DOHH2 (cell line): ENCODE results near the gene CNMD.

ENCODE experiments used
- H3F3A ChIP-seq: fragments of 200-600 bp; sonication (generic), shearing (Covaris generic); 2 replicates; pipeline ENCODE4 v1.6.0; 2016; ENCODE audit warnings: antibody characterized with exemption, mild to moderate bottlenecking; ENCODE audit not compliant: control insufficient read depth, insufficient read depth
- H3K27ac ChIP-seq: fragments of 200-600 bp; sonication (generic); 2 replicates; pipeline ENCODE4 v1.5.1; 2014; ENCODE audit warnings: low read depth, mild to moderate bottlenecking, low read length, moderate library complexity
- H3K27me3 ChIP-seq: fragments of 200-600 bp; sonication (generic); 2 replicates; pipeline ENCODE4 v1.6.1; 2014; ENCODE audit warnings: mild to moderate bottlenecking, low read length, mixed read lengths; ENCODE audit not compliant: control insufficient read depth
- H3K36me3 ChIP-seq: fragments of 200-600 bp; sonication (generic); 2 replicates; pipeline ENCODE4 v1.6.1; 2014; ENCODE audit warnings: mild to moderate bottlenecking, low read length, moderate library complexity, mixed read lengths; ENCODE audit not compliant: control insufficient read depth
- H3K4me1 ChIP-seq: fragments of 200-600 bp; sonication (generic); 2 replicates; pipeline ENCODE4 v1.6.1; 2014; ENCODE audit warnings: mild to moderate bottlenecking, low read length, mixed read lengths; ENCODE audit not compliant: control insufficient read depth
- H3K4me2 ChIP-seq: fragments of 200-600 bp; sonication (generic); 2 replicates; pipeline ENCODE4 v1.6.0; 2014; ENCODE audit warnings: mild to moderate bottlenecking, low read length, moderate library complexity
- H3K4me3 ChIP-seq: fragments of 200-600 bp; sonication (generic); 2 replicates; pipeline ENCODE4 v1.5.1; 2014; ENCODE audit warnings: mild to moderate bottlenecking, low read length, mixed read lengths
- H3K79me2 ChIP-seq: fragments of 200-600 bp; sonication (generic); 2 replicates; pipeline ENCODE4 v1.6.1; 2014; ENCODE audit warnings: mild to moderate bottlenecking, low read length, mixed read lengths; ENCODE audit not compliant: control insufficient read depth
- H3K9me2 ChIP-seq: fragments of 200-600 bp; sonication (generic); replicated peaks from 2 replicates; pipeline ENCODE4 v1.6.1; 2014; ENCODE audit warnings: mild to moderate bottlenecking, low read length, mixed read lengths; ENCODE audit not compliant: control insufficient read depth
- H3K9me3 ChIP-seq: fragments of 200-600 bp; sonication (generic); 2 replicates; pipeline ENCODE4 v1.6.1; 2014; ENCODE audit warnings: antibody characterized with exemption, low read length, mixed read lengths; ENCODE audit not compliant: control insufficient read depth, insufficient read depth
- H4K20me1 ChIP-seq: fragments of 200-600 bp; sonication (generic); 2 replicates; pipeline ENCODE4 v1.6.0; 2014; ENCODE audit warnings: low read depth, mild to moderate bottlenecking, antibody characterized with exemption, low read length, moderate library complexity; ENCODE audit not compliant: control insufficient read depth, insufficient read depth
- CTCF ChIP-seq: fragments of 200-600 bp; sonication (generic); IDR thresholded peaks from one replicate; pipeline ENCODE4 v1.5.1; 2014; ENCODE audit warnings: antibody characterized with exemption, mild to moderate bottlenecking, low read depth, low read length; ENCODE audit not compliant: poor library complexity, severe bottlenecking
- EZH2phosphoT487 ChIP-seq: fragments of 200-600 bp; sonication (generic); IDR thresholded peaks from 2 replicates; pipeline ENCODE4 v1.6.1; 2017; ENCODE audit warnings: borderline replicate concordance, mild to moderate bottlenecking, antibody characterized with exemption, low read length, moderate library complexity, mixed read lengths

The CNMD gene

GRCh38 chr13:52701728-52702465 lies 37.7 kb downstream of the CNMD start:
- Histone ChIP-seq H3K79me2 (no peaks in the 10 kb centered on the region), H3K4me2 (no peak overlapping the region), H3K9me3 (no peaks in the 10 kb centered on the region), H3K4me3 (no peak overlapping the region), H3K4me1 (peaks cover 4% of the 10 kb centered on the region; the same call in 1 of the 2 replicates), H3K36me3 (no peaks in the 10 kb centered on the region), H3K27me3 (no peaks in the 10 kb centered on the region), H3F3A (no peaks in the 10 kb centered on the region), H3K9me2 (no peaks in the 10 kb centered on the region), H3K27ac (no peak overlapping the region), H4K20me1 (no peaks in the 10 kb centered on the region)
- TF ChIP-seq EZH2phosphoT487 (no peak), CTCF (no peak)

GRCh38 chr13:52696566-52696965 lies 43.1 kb downstream of the CNMD start:
- Histone ChIP-seq H3K9me3 (no peaks in the 10 kb centered on the region), H4K20me1 (no peaks in the 10 kb centered on the region)

GRCh38 chr13:52695856-52696255 lies 43.8 kb downstream of the CNMD start:
- no peak overlapping the region for H3K4me3 ChIP-seq
- 0 out of 2 replicates have a peak, but pooled peaks cover 3% of the 10 kb centered on the region for H3F3A ChIP-seq
- H3K27ac ChIP-seq: no peak overlapping the region
- no peaks in the 10 kb centered on the region for H4K20me1 ChIP-seq
- no peak for TF ChIP-seq CTCF
- no peak for TF ChIP-seq EZH2phosphoT487
- no peak overlapping the region for H3K4me2 ChIP-seq
- H3K36me3 ChIP-seq: peaks cover 8% of the 10 kb centered on the region
- H3K79me2 ChIP-seq: no peaks in the 10 kb centered on the region
- no peaks in the 10 kb centered on the region for H3K4me1 ChIP-seq
- no peaks in the 10 kb centered on the region for H3K9me2 ChIP-seq
- H3K27me3 ChIP-seq: no peaks in the 10 kb centered on the region
- no peaks in the 10 kb centered on the region for H3K9me3 ChIP-seq

More at GRCh38 chr13:52696566-52696965, 43.1 kb downstream of the CNMD start:
- no peaks in the 10 kb centered on the region for H3K27me3 ChIP-seq
- H3K4me1 ChIP-seq: no peaks in the 10 kb centered on the region
- H3K79me2 ChIP-seq: no peaks in the 10 kb centered on the region
- no peak overlapping the region for H3K4me3 ChIP-seq
- no peak overlapping the region for H3K27ac ChIP-seq
- 0 out of 2 replicates have a peak, but pooled peaks cover 3% of the 10 kb centered on the region for H3F3A ChIP-seq
- TF ChIP-seq EZH2phosphoT487 (no peak), CTCF (no peak)
- no peak overlapping the region for H3K4me2 ChIP-seq
- H3K36me3 ChIP-seq: peaks cover 5% of the 10 kb centered on the region
- H3K9me2 ChIP-seq: no peaks in the 10 kb centered on the region
